ENCODE results near the gene SNX2. TPM values are rescaled to one million over a fixed set of nuclear protein-coding genes. Genes with fewer than 3 reads are reported as not detected.

SNX2 gene
- total RNA-seq, 2 experiments from 2014 or later = 46.0 to 46.5 TPM

DNA sequence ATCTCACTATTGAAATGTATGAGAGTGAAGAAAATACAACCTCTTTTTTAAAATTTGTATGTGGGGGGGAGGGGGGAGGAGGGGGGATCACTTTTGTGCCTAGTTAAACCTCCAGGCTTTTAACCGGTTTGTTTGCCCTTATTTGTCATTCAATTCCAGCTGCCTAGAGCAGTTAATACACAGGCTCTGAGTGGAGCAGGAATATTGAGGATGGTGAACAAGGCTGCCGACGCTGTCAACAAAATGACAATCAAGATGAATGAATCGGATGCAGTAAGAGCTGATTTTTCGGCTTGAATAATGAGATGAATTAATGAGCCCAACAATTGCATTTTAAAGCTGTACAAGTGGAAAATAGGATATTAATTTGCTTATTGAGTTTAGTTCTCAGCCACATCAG, 41.9 kb downstream of the SNX2 start:
- peaks cover 51% of the 10 kb centered on the region for H3K36me3 Mint-ChIP-seq (ENCODE audit: low read depth)
- no peak overlapping the region for H3K27ac ChIP-seq (ENCODE audit: low read depth in 1 of 2, low read length in 2 of 2)
- H3K9me3 Mint-ChIP-seq = no peaks in the 10 kb centered on the region
- no peak overlapping the region for H3K27ac Mint-ChIP-seq
- peaks cover 24% of the 10 kb centered on the region for H3K36me3 ChIP-seq (ENCODE audit: insufficient read depth, low read length)
- CTCF ChIA-PET = no interaction called here
- no peaks in the 10 kb centered on the region for H3K4me1 Mint-ChIP-seq (ENCODE audit: low read depth)
- H3K4me1 ChIP-seq (ENCODE audit: insufficient read depth, low read length) = no peaks in the 10 kb centered on the region
- H3K4me3 ChIP-seq (ENCODE audit: low read length) = no peak overlapping the region
- H3K27me3 Mint-ChIP-seq = no peaks in the 10 kb centered on the region
- ATAC-seq (ENCODE audit: poor library complexity) (no peak), DNase-seq (no peak)
- TF ChIP-seq CTCF (IDR thresholded peaks at IDR 0.05) = no peak
- no peak overlapping the region for H3K4me3 Mint-ChIP-seq
- no peaks in the 10 kb centered on the region for H3K9me3 ChIP-seq (ENCODE audit: control insufficient read depth in 1 of 2, insufficient read depth in 1 of 2, low read length in 2 of 2)
- no peaks in the 10 kb centered on the region for H3K27me3 ChIP-seq (ENCODE audit: control insufficient read depth in 1 of 2, insufficient read depth in 2 of 2, low read length in 2 of 2)
- intact Hi-C loops (cut with DNase I, micrococcal nuclease) = no loop called here
- POLR2A ChIA-PET = no interaction called here

DNA sequence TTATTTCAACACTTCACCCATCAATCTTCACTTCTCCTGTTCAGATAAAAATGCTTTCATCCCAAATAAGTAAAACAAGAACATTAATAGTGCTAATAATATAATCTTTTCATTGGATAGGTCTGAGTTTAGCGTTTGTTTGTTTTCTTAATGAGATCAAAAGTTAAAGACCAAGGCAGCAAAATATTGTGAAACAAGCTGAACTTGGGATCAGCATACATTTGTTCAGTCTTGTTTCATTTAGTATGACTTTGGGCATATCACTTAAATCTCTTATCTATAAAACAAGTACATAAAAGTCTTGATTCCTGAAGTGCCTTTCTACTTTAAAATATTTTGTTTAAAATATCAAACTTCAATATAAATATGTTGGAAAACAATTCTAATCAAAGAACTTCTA, 57.1 kb downstream of the SNX2 start:
- H3K27me3 Mint-ChIP-seq = no peaks in the 10 kb centered on the region
- peaks cover 24% of the 10 kb centered on the region for H3K36me3 Mint-ChIP-seq (ENCODE audit: low read depth)
- H3K27ac Mint-ChIP-seq = no peak overlapping the region
- Histone ChIP-seq H3K9me3 (ENCODE audit: control insufficient read depth in 1 of 2, insufficient read depth in 1 of 2, low read length in 2 of 2) (no peaks in the 10 kb centered on the region), H3K27me3 (ENCODE audit: control insufficient read depth in 1 of 2, insufficient read depth in 2 of 2, low read length in 2 of 2) (no peaks in the 10 kb centered on the region), H3K4me1 (ENCODE audit: insufficient read depth, low read length) (no peaks in the 10 kb centered on the region), H3K36me3 (ENCODE audit: insufficient read depth, low read length) (peaks cover 22% of the 10 kb centered on the region), H3K27ac (ENCODE audit: low read depth in 1 of 2, low read length in 2 of 2) (no peak overlapping the region), H3K4me3 (ENCODE audit: low read length) (no peak overlapping the region)
- TF ChIP-seq CTCF (IDR thresholded peaks at IDR 0.05) = no peak
- ATAC-seq (ENCODE audit: poor library complexity) = no peak
- intact Hi-C loops (cut with DNase I, micrococcal nuclease) = no loop called here
- no peak overlapping the region for H3K4me3 Mint-ChIP-seq
- CTCF ChIA-PET = no interaction called here
- no peak for DNase-seq
- POLR2A ChIA-PET = no interaction called here
- no peaks in the 10 kb centered on the region for H3K4me1 Mint-ChIP-seq (ENCODE audit: low read depth)
- H3K9me3 Mint-ChIP-seq = no peaks in the 10 kb centered on the region

GRCh38 chr5:122835681-122836080, 60.8 kb downstream of the SNX2 start:
- Mint-ChIP-seq H3K36me3 (ENCODE audit: low read depth) (peaks cover 4% of the 10 kb centered on the region), H3K27ac (no peak overlapping the region), H3K27me3 (peaks cover 7% of the 10 kb centered on the region), H3K4me3 (no peak overlapping the region), H3K9me3 (no peaks in the 10 kb centered on the region), H3K4me1 (ENCODE audit: low read depth) (no peaks in the 10 kb centered on the region)
- no peak overlapping the region for H3K27ac ChIP-seq (ENCODE audit: low read depth in 1 of 2, low read length in 2 of 2)
- H3K4me1 ChIP-seq (ENCODE audit: insufficient read depth, low read length) = no peaks in the 10 kb centered on the region
- no peak for DNase-seq
- ATAC-seq (ENCODE audit: poor library complexity) = no peak
- H3K4me3 ChIP-seq (ENCODE audit: low read length) = no peak overlapping the region
- CTCF ChIA-PET = no interaction called here
- no peaks in the 10 kb centered on the region for H3K27me3 ChIP-seq (ENCODE audit: control insufficient read depth in 1 of 2, insufficient read depth in 2 of 2, low read length in 2 of 2)
- intact Hi-C loops (cut with DNase I, micrococcal nuclease) = no loop called here
- no peaks in the 10 kb centered on the region for H3K36me3 ChIP-seq (ENCODE audit: insufficient read depth, low read length)
- H3K9me3 ChIP-seq (ENCODE audit: control insufficient read depth in 1 of 2, insufficient read depth in 1 of 2, low read length in 2 of 2) = no peaks in the 10 kb centered on the region
- TF ChIP-seq CTCF (IDR thresholded peaks at IDR 0.05) = no peak
- POLR2A ChIA-PET = no interaction called here

Data from CD4-positive, alpha-beta T cell (primary cell).